Measurements from ENCODE around the gene DDX1. TPM values are rescaled to one million over a fixed set of nuclear protein-coding genes. Genes with fewer than 3 reads are reported as not detected.
"Not testable (repeated sequence)": the region's sequence is repeated elsewhere in the genome, so short reads cannot be mapped to it uniquely, and the experiment has no call there.

The DDX1 gene
- total RNA-seq = 10 to 100 TPM; 74.2 to 80.3 TPM
- 100 to 1,000 TPM; 113 to 153 (median 136) TPM for polyA plus RNA-seq (ENCODE audit: insufficient read length in 6 of 6)
- long read RNA-seq, donor 1, transcript DDX1-201 (26 exons, 2,739 nt) = major isoform, 8 of 64 reads
- long read RNA-seq, donor 1, partial matches to known transcripts = 54 of 64 reads
- long read RNA-seq, donor 1, other reads (novel, unspliced or antisense) = 0 of 64 reads
- long read RNA-seq, donor 2, transcript DDX1-201 (26 exons, 2,739 nt) = major isoform, 13 of 63 reads
- long read RNA-seq, donor 2, partial matches to known transcripts = 47 of 63 reads
- long read RNA-seq, donor 2, other reads (novel, unspliced or antisense) = 0 of 63 reads
- long read RNA-seq, donor 3, transcript DDX1-201 (26 exons, 2,739 nt) = major isoform, 15 of 36 reads
- long read RNA-seq, donor 3, partial matches to known transcripts = 21 of 36 reads
- long read RNA-seq, donor 3, other reads (novel, unspliced or antisense) = 0 of 36 reads
- long read RNA-seq, donor 4, transcript DDX1-201 (26 exons, 2,739 nt) = major isoform, 11 of 21 reads
- long read RNA-seq, donor 4, partial matches to known transcripts = 6 of 21 reads
- long read RNA-seq, donor 4, other reads (novel, unspliced or antisense) = 4 of 21 reads
- long read RNA-seq, donor 5, transcript DDX1-201 (26 exons, 2,739 nt) = major isoform, 13 of 46 reads
- long read RNA-seq, donor 5, partial matches to known transcripts = 30 of 46 reads
- long read RNA-seq, donor 5, other reads (novel, unspliced or antisense) = 0 of 46 reads
- long read RNA-seq, donor 6, transcript DDX1-206 (2 exons, 554 nt) = minor isoform, 5 of 39 reads
- long read RNA-seq, donor 6, transcript DDX1-201 (26 exons, 2,739 nt) = major isoform, 14 of 39 reads
- long read RNA-seq, donor 6, partial matches to known transcripts = 20 of 39 reads
- long read RNA-seq, donor 6, other reads (novel, unspliced or antisense) = 0 of 39 reads
- long read RNA-seq, donor 7, transcript DDX1-201 (26 exons, 2,739 nt) = major isoform, 8 of 8 reads
- long read RNA-seq, donor 7, partial matches to known transcripts = 0 of 8 reads
- long read RNA-seq, donor 7, other reads (novel, unspliced or antisense) = 0 of 8 reads
- long read RNA-seq, donor 8, transcript DDX1-201 (26 exons, 2,739 nt) = major isoform, 10 of 11 reads
- long read RNA-seq, donor 8, partial matches to known transcripts = 0 of 11 reads
- long read RNA-seq, donor 8, other reads (novel, unspliced or antisense) = 0 of 11 reads
- long read RNA-seq, donor 9 = 0 reads
- long read RNA-seq, donor 10, transcript DDX1-201 (26 exons, 2,739 nt) = major isoform, 5 of 5 reads
- long read RNA-seq, donor 10, partial matches to known transcripts = 0 of 5 reads
- long read RNA-seq, donor 10, other reads (novel, unspliced or antisense) = 0 of 5 reads
- long read RNA-seq, donor 11, transcript DDX1-201 (26 exons, 2,739 nt) = major isoform, 12 of 61 reads
- long read RNA-seq, donor 11, transcript DDX1-206 (2 exons, 554 nt) = minor isoform, 7 of 61 reads
- long read RNA-seq, donor 11, partial matches to known transcripts = 42 of 61 reads
- long read RNA-seq, donor 11, other reads (novel, unspliced or antisense) = 0 of 61 reads
- long read RNA-seq, donor 12, transcript DDX1-201 (26 exons, 2,739 nt) = major isoform, 10 of 23 reads
- long read RNA-seq, donor 12, partial matches to known transcripts = 13 of 23 reads
- long read RNA-seq, donor 12, other reads (novel, unspliced or antisense) = 0 of 23 reads

DNA sequence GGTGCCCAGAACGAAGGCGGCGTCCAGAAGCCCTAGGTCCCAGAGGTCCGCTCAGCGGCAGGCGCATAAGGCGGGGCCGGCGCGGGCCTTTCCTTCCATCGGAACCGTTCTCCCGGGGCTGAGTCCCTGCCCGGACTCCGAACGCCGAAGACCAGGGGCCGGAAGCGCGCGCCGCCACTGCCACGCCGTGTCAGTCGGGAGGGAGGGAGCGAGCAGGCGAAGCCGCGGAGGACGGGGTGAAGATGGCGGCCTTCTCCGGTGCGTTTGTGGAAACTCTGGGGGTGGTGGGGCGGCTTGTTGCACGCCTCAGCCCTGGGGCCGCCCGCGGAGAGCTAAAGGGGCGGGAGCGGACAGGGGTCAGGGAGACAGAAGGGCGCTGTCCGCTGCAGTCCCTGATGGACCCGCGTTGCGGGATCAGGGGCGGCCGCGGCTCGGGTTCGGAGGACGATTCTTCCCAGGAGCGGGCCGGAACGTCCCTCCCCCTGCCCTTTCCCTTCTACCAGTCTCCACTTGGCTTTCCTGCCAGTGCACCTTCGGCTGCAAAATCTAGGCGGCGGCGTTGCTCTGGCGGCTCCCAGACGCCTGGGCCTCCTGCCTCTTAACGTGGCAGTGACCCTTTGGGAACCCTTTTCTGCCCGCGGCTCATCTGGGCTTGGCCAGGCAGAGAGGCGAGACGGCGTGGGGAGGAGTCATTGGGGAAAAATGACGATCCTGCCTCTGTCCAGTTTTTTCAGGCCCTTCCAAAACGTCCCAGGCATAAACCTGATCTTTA, at the start of gene DDX1:
Gene DDX1 (plus strand): TSS at position 177 of the 772 bp plus-strand sequence. CDS start 66 bp downstream, at position 243.
- no peaks in the 10 kb centered on the region for H3K9me3 ChIP-seq
- peak within 1 kb of the TSS; percentile 70 to 87 for H3K4me3 ChIP-seq
- peak; percentile 99 for ATAC-seq
- peak within 1 kb of the TSS; percentile 87 to 94 for H3K27ac ChIP-seq
- intact Hi-C loops (cut with DNase I) = no loop called here
- TF ChIP-seq CTCF (IDR thresholded peaks at IDR 0.05) = no peak
- peak; percentile 83 to 97 (median 87) for DNase-seq
- H3K36me3 ChIP-seq = peaks cover 0 to 18% of the 10 kb centered on the region in 2 donors
- H3K27me3 ChIP-seq = no peaks in the 10 kb centered on the region
- H3K4me1 ChIP-seq = peaks cover 7 to 30% of the 10 kb centered on the region in 2 donors

- H3K27ac ChIP-seq; intact Hi-C loops (cut with DNase I); H3K4me3 ChIP-seq; H3K27me3 ChIP-seq; H3K9me3 ChIP-seq; DNase-seq; ATAC-seq; H3K4me1 ChIP-seq: not testable (repeated sequence)
- peaks cover 0 to 17% of the 10 kb centered on the region in 2 donors for H3K36me3 ChIP-seq
Measured at GRCh38 chr2:15542269-15542668, 49.4 kb upstream of the DDX1 start.

DNA sequence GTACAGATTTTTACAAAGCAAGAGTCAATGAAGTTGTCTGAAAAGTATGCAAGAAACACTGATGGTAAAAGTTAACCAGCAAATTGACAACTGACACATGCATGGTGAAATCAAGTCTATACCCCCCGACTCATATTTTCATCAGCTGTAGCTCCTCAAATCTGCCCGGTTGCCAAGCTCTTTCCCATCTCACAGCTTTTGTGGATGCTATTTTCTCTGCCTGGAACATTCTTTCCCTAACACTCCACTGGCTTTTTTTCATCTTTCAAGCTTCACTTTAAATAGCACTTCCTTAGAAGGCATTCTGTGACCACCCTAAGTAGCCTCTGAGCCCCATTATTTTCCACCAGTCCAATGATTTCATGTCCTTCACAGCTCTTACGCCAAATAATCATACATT, 48.6 kb upstream of the DDX1 start:
- Histone ChIP-seq H3K36me3 (peaks cover 0 to 14% of the 10 kb centered on the region in 2 donors), H3K4me3 (no peak overlapping the region), H3K27ac (no peak overlapping the region), H3K4me1 (no peaks in the 10 kb centered on the region), H3K27me3 (no peaks in the 10 kb centered on the region), H3K9me3 (no peaks in the 10 kb centered on the region)
- intact Hi-C loops (cut with DNase I) = no loop called here
- TF ChIP-seq CTCF (IDR thresholded peaks at IDR 0.05) = no peak
- no peak for ATAC-seq
- no peak for DNase-seq

DNA sequence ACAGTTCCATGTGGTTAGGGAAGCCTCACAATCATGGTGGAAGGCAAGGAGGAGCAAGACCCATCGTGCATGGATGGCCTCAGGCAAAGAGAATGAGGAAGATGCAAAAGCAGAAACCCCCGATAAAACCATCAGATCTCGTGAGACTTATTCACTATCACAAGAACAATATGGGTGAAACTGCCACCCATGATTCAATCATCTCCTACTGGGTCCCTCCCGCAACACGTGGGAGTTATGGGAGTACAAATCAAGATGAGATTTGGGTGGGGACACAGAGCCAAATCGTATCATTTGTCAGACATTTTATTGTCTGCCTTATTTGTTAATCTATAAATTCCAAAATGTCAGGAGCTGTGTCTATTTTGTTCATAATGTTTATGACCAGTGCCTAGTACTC, 48.1 kb upstream of the DDX1 start:
- H3K27me3 ChIP-seq = no peaks in the 10 kb centered on the region
- no peaks in the 10 kb centered on the region for H3K9me3 ChIP-seq
- H3K4me1 ChIP-seq = no peaks in the 10 kb centered on the region
- no peak for ATAC-seq
- peaks cover 0 to 14% of the 10 kb centered on the region in 2 donors for H3K36me3 ChIP-seq
- TF ChIP-seq CTCF (IDR thresholded peaks at IDR 0.05) = no peak
- H3K27ac ChIP-seq = no peak overlapping the region
- no peak for DNase-seq
- no peak overlapping the region for H3K4me3 ChIP-seq
- intact Hi-C loops (cut with DNase I) = no loop called here

Measured in left lung (tissue), 14 donors.